Vagina (tissue), 2 donors: ENCODE results near the gene TNFRSF19.

Source experiments
- POLR2A ChIP-seq, 2 donors: fragments of 450-650 bp; IDR thresholded peaks; one replicate each; pipeline ENCODE4 v1.6.1; 2017; ENCODE audit warnings: antibody characterized with exemption in 2 of 2, mild to moderate bottlenecking in 2 of 2, moderate library complexity in 2 of 2
- TF ChIP-seq, protein P1 (sequence below), 3 experiments: fragments of 450-650 bp in 2 of 3; fragments of 200-600 bp in 1 of 3; sonication (generic) in 1 of 3; IDR thresholded peaks; one replicate each; pipeline ENCODE4 v1.5.1; 2017 to 2019; ENCODE audit warnings: antibody characterized with exemption in 3 of 3, mild to moderate bottlenecking in 2 of 3, moderate library complexity in 2 of 3

DNA sequence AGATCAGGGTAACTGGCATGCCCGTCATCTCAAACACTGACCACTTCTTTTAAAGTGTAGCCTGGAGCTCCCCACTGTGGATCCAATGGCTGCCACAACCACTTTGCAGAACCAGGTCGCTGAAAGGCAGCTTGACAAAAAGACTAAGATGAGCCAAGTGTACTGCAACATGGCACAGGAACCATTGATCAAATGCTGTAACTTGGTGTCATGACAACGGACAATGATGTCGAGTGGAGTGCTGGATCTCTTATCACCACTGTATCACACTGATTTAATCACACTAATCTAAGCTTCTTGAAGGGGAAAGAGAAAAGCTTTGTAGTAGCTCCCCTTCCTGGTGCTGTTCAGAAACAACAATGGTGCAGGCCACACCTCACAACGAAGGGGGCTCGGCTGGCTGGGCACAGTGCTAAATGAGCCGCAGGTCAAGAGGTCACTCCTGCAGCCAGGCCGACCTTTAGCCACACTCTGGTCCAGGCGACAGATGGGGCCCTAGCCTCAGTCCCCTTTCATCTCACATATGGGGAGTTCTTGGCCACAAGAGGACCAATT, 2.2 kb upstream of the TNFRSF19 start:
- TF ChIP-seq, protein P1, sequence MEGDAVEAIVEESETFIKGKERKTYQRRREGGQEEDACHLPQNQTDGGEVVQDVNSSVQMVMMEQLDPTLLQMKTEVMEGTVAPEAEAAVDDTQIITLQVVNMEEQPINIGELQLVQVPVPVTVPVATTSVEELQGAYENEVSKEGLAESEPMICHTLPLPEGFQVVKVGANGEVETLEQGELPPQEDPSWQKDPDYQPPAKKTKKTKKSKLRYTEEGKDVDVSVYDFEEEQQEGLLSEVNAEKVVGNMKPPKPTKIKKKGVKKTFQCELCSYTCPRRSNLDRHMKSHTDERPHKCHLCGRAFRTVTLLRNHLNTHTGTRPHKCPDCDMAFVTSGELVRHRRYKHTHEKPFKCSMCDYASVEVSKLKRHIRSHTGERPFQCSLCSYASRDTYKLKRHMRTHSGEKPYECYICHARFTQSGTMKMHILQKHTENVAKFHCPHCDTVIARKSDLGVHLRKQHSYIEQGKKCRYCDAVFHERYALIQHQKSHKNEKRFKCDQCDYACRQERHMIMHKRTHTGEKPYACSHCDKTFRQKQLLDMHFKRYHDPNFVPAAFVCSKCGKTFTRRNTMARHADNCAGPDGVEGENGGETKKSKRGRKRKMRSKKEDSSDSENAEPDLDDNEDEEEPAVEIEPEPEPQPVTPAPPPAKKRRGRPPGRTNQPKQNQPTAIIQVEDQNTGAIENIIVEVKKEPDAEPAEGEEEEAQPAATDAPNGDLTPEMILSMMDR (IDR thresholded peaks at IDR 0.05): no peak
- no peak for TF ChIP-seq POLR2A (IDR thresholded peaks at IDR 0.05)
